Brain microvascular endothelial cell (primary cell): ENCODE data around the gene SCN2B.

Experiments used
- DNase-seq: peaks from one replicate; pipeline ENCODE4 v3.0.0-alpha.2; 2020
- H3K27ac ChIP-seq: fragments of 250-450 bp; sonication (Bioruptor Pico); 2 replicates; pipeline ENCODE4 v1.5.1; 2020; ENCODE audit warnings: mild to moderate bottlenecking, moderate library complexity
- H3K27me3 ChIP-seq: fragments of 250-450 bp; sonication (Bioruptor Pico); replicated peaks from 2 replicates; pipeline ENCODE4 v1.5.1; 2020; ENCODE audit warnings: mild to moderate bottlenecking
- H3K36me3 ChIP-seq: fragments of 250-450 bp; sonication (Bioruptor Pico); replicated peaks from 2 replicates; pipeline ENCODE4 v1.5.1; 2020; ENCODE audit warnings: mild to moderate bottlenecking
- H3K4me3 ChIP-seq: 2 replicates; pipeline ENCODE4 v1.5.1; 2011; ENCODE audit warnings: low read depth, mild to moderate bottlenecking, control low read depth, low read length, moderate library complexity
- CTCF ChIP-seq: IDR thresholded peaks from 2 replicates; pipeline ENCODE4 v1.5.1; 2011; ENCODE audit warnings: low read depth, mild to moderate bottlenecking, moderate library complexity, low read length, control low read depth, inconsistent platforms; ENCODE audit errors: missing control alignments
- in situ Hi-C: cut with HindIII; loops from 2 replicates; pipeline ENCODE4 v1.10.0; 2017; ENCODE audit warnings: low sequenced_read_pairs, low pct_ligation_motif_present

SCN2B gene

GRCh38 chr11:118143661-118144185 is 32.7 kb downstream of the SCN2B start:
- no peak for DNase-seq
- in situ Hi-C loops: no loop called here
- TF ChIP-seq CTCF: no peak
- H3K36me3 ChIP-seq: no peaks in the 10 kb centered on the region
- no peak overlapping the region for H3K27ac ChIP-seq
- peaks cover 19% of the 10 kb centered on the region for H3K27me3 ChIP-seq
- no peak overlapping the region for H3K4me3 ChIP-seq

- Histone ChIP-seq H3K4me3 (no peak overlapping the region), H3K36me3 (no peaks in the 10 kb centered on the region), H3K27me3 (peaks cover 10% of the 10 kb centered on the region), H3K27ac (no peak overlapping the region)
- TF ChIP-seq CTCF: no peak
- in situ Hi-C loops: no loop called here
- DNase-seq: no peak
Observed at GRCh38 chr11:118142809-118143208, 33.6 kb downstream of the SCN2B start.

GRCh38 chr11:118142081-118142480 is 34.4 kb downstream of the SCN2B start:
- in situ Hi-C loops: no loop called here
- H3K27ac ChIP-seq: no peak overlapping the region
- peaks cover 10% of the 10 kb centered on the region for H3K27me3 ChIP-seq
- H3K4me3 ChIP-seq: no peak overlapping the region
- DNase-seq: no peak
- TF ChIP-seq CTCF: no peak
- H3K36me3 ChIP-seq: no peaks in the 10 kb centered on the region

GRCh38 chr11:118139578-118139977 is 36.9 kb downstream of the SCN2B start:
- in situ Hi-C loops: no loop called here
- no peak for DNase-seq
- no peaks in the 10 kb centered on the region for H3K27me3 ChIP-seq
- no peak overlapping the region for H3K4me3 ChIP-seq
- H3K36me3 ChIP-seq: no peaks in the 10 kb centered on the region
- no peak for TF ChIP-seq CTCF
- H3K27ac ChIP-seq: no peak overlapping the region

- in situ Hi-C loops: no loop called here
- no peak overlapping the region for H3K27ac ChIP-seq
- no peaks in the 10 kb centered on the region for H3K36me3 ChIP-seq
- TF ChIP-seq CTCF: no peak
- no peaks in the 10 kb centered on the region for H3K27me3 ChIP-seq
- no peak overlapping the region for H3K4me3 ChIP-seq
- DNase-seq: no peak
Observed at GRCh38 chr11:118138839-118139420, 37.5 kb downstream of the SCN2B start.

GRCh38 chr11:118136801-118137200 is 39.6 kb downstream of the SCN2B start:
- Histone ChIP-seq H3K4me3 (no peak overlapping the region), H3K27ac (no peak overlapping the region), H3K36me3 (no peaks in the 10 kb centered on the region), H3K27me3 (no peaks in the 10 kb centered on the region)
- no peak for TF ChIP-seq CTCF
- no peak for DNase-seq
- in situ Hi-C loops: no loop called here
